Measurements from ENCODE around the gene FBXW11.

FBXW11 gene

DNA sequence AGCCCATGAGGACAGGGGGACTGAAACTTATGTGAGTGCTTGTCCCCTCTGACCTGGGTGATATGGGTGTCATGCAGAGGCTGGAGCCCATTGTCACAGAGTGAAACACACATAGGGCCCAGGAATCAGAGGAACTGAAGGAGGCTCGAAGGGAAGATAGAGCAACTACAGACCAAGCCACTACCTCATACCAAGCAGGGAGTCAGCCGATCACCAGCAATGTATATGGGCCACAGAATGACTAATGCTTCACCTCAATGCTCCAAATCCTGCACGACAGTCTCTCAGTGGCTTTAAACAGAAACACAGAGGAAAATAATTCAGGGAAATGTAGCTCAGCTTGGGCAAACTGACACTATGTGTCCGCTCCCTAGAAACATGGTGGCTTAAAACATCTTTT lies 8.9 kb upstream of the FBXW11 start:
- no peak for DNase-seq

DNA sequence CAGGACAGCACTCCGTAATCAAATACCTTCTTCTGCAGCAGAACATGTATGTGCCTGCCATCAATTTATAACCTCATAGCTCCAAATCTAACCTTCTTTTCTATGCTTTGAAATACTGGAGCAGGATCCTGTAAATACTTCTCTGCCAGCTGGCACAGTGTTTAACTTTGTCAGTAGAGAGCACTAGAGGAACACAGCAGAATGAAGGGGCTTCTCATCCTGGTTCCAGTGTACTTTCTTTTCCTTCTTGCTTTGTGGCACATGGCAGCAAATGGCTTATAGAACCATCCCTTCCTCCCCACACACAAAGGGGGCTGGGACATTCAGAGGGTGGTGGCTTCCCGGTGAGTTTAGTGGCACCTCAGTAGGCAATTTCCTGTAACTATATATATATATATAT lies 3.8 kb upstream of the FBXW11 start:
- DNase-seq = no peak

DNA sequence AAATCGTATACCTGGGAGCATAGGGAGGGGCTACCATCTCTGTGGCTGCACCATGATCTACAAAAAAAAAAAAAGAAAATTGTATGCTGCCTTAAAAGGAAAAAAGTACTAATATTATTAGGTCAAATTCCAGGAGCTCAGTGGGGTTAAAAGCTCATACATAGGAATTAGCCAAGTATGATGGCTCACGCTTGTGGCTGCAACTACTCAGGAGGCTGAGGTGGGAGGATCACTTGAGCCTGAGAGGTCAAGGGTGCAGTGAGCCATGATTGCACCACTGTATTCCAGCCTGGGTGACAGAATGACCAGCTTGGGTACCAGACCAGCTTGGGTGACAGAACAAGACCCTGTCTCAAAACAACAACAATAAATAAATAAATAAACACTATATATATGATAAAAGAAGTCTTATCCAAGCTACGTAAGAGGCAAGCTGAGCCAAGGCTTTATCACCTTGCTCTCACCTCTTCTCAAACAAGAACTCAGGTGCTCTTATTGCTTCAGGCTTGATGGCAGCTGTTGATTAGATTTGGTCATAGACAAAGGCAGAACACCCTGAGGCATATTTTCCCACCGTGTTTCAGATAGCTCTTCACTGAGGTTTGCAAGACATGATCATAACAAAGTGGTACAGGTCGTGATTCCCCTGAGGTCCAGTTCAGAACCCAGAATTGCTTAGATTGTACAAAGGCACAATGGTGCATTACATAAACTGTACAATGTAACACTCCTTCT lies 3.3 kb upstream of the FBXW11 start:
- no peak for DNase-seq

DNA sequence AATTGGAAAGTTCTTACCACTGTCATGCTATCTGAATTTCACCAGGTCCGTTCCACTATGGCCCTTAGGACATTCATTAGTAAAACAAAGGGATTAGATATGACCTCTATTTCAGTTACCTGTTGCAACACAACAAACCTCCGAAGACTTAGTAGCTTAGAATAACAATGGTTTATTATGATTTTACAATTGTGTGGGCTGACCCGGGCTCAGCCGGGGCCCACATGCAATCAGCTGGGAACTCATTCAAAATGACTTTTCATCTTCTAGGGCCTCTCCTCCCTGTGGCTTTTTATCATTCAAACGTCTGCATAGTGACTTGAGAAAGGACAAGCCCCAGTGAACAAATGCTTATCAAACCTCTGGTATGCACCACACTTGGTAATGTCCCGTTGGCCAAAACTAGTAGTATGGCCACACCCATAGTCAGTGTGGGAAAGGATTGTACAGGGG lies 2.3 kb upstream of the FBXW11 start:
- DNase-seq = no peak

DNA sequence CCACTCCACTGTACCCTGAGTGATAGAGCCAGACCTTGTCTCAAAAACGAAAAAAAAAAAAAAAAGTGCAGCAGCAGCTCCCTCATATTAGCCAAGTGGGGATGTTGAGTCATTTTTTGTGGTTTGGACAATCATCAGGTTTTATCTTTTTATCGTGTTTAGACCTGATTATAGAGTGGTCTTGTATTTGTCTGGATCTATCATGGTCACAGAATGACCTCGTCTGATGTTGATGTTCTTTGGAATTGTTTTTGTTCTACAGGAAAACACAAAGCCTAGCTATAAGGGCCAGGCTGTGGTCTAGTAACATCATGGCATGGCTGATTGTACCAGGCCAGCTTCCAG lies 1.6 kb upstream of the FBXW11 start:
- no peak for DNase-seq

DNA sequence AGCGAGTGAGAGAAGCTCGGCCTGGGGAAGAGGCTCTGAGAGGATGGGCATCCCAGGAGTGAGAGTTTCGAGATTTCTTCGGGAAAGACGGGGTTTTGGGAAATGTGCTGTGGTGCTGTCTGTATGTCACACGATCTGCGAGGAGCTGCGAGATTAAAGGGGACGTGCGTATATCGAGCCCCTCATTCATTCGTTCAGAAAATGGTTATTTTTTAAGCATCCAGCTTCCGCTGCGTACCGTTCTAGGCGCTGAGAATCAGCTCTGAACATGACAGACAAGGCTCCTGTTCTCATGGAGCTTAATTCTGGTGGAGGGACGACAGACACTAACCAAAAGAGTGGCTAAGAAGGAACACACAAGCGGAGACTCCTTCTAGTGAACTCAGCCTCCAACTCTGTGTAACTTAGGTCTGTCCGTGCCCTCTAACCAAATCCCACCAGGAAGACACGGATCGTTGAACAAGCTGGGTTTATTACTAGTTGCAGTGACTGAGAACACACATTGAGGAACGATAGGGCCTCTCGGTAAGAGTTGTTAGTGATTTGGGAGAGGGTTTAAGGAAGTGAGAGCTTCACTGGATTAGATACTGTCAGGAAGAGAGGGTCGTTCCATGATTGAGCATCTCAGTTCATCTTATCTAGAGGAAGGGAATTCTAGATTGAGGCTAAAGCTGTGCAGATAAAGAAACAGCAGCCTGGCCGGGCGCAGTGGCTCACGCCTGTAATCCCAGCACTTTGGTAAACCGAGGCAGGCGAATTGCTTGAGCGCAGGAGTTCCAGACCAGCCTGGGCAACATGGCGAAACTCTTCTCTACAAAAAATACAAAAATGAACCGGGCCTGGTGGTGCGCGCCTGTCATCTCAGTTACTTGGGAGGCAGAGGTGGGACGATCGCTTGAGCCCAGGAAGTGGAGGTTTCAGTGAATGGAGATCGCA lies 1.0 kb upstream of the FBXW11 start:
- no peak for DNase-seq

DNA sequence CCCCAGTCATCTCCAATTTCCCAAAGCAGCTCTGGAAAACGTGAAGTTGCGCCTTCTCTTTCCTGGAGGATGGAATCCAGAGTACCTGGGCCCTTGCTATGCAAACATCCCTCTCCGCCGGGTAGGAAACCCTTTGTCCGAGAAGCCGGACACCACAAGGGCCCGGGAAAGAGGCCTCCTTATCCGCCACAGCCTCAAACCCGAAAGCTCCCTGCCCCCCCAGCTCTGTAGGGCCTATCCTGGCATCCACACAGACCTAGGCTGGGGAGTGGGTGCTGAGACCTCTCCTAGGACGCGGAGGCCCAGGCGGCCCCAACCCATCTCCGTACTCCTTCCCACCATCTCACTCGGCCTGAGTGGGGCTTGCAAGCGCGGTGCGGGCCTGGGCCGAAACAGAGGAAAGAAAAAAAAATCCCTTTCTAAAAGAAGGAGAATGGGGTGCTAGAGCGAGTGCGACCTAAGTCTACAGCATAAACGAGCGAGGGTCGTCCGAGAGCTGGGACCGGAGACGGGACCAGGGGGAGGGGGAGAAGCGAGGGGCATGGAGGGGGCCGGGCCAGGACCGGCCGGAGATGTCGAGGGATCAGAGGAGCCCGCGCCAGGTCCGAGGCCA lies 624 bp downstream of the FBXW11 start:
- DNase-seq = no peak

DNA sequence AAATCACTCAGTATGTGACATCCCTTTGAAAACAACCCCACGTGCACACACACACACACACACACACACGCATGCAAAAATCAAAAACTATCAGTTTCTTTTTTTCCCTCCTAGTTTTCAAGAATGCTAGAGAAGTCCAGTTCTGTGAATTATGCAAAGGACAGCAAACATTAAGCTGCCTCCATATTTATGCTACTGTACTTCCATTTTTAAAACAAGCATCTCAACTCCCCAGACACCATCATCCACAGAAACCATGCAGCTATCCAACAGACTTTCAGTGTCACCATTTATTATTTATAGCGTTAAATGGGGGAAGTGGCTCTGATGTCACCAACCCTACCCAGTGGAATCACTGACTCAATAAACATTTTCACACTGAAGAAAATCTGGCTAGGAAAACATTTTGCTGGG lies 1.6 kb downstream of the FBXW11 start:
- no peak for DNase-seq

DNA sequence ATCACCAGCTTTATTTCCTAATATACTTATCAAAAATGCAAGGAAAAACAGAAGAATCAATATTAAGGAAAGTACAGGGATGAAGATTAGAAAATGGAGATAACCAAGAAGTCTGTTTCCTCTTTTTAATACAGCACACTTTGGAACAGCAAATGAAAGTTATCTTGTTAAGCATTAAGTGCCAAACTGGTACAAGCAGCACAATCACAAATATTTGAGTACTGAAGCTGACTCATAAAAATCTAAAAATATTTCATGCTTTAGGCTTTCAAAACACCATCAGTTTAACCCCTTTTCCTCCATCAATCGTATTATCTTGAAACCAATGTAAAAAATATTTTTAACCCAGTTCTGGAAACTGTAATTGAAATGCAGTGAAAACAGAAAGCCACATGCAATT lies 2.7 kb downstream of the FBXW11 start:
- DNase-seq = no peak

DNA sequence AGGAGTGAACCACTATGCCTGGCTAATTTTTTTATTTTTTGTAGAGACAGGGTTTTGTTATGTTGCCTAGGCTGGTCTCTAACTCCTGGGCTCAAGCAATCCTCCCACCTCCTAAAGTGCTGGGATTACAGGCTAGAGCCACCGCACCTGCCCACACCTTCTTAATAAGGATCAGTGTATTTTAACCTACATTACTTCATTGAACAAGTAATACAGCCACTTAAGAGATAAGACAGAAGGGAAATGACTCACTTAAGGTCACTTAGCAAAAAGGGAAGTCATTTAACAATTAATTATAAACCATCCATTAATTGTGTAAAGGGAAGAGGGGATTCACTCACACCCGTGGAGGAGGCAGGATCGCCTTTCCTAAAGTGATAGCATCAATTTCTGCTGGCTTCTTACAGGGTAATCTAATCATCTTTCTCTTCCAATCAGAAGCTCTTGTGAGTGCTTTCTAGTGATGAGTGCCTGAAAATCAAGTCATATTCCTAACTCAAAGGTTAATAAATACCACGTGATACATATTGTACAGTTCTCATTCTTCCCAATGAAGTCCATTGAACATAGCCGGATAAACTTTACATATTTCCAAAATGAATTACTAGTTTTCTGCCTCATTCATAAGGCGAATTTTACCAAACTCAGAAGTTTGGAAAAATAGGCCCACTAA lies 3.5 kb downstream of the FBXW11 start:
- no peak for DNase-seq

DNA sequence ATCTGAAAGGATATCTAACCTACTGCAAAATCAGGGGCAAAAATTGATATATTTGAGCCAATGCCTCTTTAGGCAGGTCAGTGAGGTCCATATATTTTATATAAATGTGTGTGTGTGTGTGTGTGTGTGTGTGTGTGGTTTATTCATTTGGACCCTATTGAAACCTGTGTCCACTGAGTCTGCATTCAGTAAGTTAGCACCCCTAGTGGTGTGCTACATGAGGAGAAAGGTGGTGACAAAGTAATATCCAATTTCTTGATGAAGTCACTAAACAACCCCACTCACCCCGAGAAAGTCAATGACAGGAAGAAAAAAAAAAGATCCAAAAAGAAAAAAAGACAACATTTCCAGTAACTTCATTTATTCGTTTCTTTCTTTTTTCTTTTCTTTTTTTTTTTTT lies 4.1 kb downstream of the FBXW11 start:
- DNase-seq = no peak

DNA sequence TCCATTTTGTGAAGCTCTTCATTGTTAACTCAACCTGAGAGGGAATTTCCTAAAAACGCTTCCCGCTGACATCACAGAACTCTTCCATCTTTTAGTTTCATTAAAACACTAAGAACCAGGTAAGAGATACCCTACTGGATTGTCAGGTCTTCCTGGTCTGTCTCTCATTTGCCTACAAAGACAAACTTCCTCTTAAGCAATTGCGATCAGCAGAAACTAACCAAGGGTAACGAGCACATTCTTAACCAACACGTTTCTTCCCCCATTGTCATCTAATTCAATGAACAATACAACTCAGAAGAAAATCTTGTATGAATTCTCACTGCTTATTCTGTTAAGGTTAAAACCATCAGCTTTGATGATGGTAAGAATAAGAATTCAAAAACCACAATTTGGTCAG lies 6.6 kb downstream of the FBXW11 start:
- no peak for DNase-seq

DNA sequence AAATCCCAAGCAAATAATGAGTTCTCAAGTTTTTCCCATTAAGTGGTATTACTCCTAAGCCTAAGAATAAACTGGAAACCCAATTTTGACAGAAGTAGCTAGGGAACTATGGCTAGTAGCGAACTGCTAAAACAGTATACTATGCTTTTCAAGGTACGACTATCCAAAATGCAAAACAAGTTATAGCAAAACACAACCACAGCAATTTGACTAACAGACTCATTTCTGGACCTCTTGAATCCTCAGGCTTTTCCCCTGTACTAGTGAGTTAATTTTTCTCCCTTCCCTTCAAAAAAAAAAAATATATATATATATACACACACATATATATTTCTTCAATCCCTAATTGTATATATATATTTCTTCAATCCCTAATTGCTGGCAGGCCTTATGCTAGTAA lies 7.3 kb downstream of the FBXW11 start:
- DNase-seq = no peak

DNA sequence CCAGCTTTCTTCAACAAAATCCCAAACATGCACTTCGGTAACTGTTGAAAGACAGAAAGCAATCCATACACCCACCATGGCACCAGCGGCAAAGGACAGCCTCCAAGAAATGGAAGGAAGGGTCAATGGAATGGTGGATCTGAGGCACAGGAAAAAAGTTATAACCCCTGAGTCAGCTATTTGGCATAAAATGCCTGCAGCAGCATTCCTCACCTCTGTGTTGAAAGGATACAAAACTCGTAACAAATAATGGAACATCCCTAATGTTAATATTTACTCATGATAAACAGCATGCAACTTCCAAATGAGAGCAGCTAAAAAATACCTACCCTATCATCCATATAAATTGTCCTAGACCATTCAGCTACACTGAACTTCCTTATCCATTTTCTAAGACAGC lies 9.4 kb downstream of the FBXW11 start:
- DNase-seq = no peak

DNA sequence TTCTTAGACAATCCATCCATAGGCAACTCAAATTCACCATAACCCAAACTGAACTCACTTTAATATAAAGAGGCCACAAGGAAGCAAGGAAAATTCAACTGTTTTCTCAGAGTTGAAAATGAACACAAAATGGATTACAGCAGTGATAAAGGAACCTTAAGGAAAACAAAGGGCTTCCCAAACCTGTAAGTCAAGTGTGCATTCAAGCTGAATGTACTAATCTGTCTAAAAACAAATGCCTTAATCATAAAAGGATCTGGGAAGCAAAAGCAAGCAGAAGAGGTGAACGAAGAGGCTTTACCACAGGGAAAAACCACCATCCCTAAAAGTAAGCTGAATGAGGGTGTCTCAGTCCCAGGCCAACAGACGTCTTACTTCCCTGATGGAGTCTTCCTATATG lies 13.6 kb downstream of the FBXW11 start:
- DNase-seq = no peak

DNA sequence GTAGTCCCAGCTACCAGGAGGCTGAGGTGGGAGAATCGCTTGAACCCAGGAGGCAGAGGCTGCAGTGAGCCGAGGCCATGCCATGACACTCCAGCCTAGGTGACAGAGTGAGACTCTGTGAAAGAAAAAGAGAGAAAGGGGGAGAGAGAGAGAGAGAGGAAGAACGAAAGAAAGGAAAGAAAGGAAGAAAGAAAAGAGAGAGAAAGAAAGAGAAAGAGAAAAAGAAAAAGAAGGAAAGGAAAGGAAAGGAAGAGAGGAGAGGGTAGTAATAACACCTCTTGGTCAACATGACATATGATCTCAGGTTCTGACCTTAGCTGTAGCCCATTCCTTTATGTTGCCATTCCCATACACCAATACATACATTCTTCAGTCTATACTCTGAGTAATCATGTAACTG lies 14.1 kb downstream of the FBXW11 start:
- no peak for DNase-seq

DNA sequence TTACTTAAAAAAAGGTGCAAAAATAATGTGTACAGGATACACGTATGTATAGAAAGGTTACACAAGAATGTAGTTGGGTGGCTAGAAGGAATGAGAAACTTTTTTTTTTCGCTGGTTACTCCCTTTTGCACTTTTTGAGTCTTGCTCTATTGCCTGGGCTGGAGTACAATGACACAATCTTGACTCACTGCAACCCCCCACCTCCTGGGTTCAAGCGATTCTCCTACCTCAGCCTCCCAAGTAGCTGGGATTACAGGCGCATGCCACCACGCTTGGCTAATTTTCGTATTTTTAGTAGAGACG lies 15.8 kb downstream of the FBXW11 start:
- no peak for DNase-seq

DNA sequence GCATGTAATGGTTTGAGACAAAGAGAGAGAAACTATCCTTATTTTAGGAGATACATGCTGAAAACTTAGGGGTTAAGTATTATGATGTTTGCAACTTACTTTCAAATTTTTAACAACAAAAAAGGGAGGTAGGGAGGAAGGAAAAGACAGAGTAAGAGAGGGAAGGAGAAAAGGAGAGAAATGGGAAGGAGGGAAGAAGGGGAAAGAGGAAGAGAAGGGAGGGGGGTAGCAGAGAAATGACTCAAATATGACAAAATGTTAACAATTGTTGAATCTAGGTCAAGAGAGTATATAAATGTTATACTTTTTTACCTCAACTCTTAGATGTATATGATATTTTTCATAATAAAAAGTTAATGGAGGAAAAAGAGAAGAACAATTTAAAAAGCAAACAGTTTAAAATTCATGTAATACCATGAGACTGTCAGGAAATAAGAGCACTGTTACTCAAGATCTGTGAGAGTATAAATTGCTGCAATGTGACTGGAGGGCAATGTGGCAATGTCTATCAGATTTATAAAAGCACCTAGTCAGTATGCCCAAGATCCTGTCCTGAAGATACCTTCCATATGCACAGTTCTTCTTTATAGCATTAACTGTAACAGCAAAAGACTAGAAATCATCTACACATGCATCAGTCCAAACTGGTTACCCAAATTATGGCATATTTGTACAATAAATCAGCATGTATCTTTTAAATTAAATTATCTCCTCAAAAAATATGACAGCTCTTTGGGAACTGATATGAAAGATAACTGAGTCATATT lies 16.3 kb downstream of the FBXW11 start:
- no peak for DNase-seq

DNA sequence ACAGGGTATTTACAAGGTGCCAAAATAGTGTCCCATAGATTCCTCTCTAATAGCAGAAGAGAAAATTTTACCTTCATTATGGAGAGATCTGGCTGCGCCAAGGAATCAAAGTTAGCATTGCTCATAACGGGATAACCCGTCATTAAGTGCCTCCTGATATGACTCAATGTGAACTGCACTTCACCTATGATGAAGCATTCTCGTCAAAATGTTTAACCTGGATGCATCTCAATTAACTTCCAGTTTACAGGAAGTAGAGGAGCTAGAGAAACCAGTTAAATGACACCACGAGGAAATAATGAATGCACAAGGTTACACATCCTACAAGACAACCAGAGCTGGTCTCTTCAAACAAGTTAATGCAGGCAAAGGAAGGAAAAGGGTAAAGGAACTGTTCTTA lies 17.2 kb downstream of the FBXW11 start:
- no peak for DNase-seq

DNA sequence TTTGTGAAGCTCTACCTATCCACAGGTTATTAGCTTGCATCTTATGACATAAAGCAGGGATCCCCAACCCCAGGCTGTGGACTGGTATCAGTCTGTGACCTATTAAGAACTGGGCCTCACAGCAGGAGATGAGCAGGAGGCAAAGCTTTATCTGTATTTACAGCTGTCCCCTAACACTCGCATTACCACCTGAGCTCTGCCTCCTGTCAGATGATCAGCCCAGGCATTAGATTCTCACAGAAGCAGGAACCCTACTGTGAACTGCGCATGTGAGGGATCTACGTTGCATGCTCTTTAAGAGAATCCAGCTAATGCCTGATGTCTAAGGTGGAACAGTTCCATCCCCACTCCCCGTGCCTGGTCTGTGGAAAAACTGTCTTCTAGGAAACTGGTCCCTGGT lies 19.7 kb downstream of the FBXW11 start:
- DNase-seq = no peak

DNA sequence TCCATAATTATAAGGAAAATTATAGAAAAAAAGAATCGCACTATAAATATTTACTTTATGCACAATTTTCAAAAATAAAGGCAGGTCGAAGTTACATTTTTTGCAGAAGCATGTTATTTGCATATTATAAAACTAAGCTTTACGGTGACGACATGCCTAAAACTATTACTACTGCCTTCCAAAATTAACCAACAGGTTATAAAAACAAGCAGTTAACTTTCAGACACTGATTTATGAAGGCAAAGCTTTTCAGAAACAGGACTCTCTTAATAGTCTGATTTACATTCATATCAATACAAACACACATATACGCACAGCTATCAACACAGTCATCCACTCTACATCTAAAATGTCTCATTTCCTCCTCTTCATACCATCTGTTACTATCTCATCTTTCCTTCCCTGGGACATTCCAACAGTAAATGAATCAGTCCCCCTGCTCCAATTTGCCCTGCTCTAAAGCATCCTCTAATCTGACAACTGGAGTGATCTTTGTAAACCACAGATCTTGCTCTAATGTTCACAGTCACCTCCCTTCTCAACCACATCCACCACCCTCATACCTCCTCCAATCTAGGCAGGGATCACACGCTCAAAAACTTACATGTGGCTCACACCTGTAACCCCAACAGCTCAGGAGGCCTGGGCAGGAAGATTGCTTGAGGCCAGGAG lies 21.6 kb downstream of the FBXW11 start:
- DNase-seq = no peak

DNA sequence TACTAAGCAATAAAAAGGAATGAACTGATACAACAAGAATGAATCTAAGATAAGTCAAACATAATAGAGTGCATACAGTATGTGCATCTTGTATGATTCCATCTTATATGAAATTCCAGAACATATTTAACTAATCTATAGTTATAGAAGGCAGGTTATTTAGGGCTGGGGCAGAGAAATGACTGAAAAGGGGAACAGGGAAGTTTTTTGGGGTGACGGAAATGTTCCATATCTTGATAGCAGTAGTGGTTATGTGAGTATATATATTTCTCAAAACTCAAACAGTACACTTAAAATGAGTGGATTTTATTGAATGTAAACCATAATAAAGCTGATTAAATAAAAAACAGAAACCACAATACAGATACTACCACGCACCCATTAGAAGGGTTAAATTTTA lies 24.6 kb downstream of the FBXW11 start:
- no peak for DNase-seq
